ENCODE results near the gene PPP1R12C.

The PPP1R12C gene

GRCh38 chr19:55041244-55041626 lies 76.2 kb downstream of the PPP1R12C start:
- TF ChIP-seq FOXP2 (optimal IDR thresholded peaks at IDR 0.05; ENCODE audit: borderline replicate concordance, extremely low read depth, extremely low read length, insufficient read depth): no peak
- TF ChIP-seq POLR2AphosphoS5 (IDR thresholded peaks at IDR 0.05; ENCODE audit: low read depth, low read length): no peak
- TF ChIP-seq TAF1 (IDR thresholded peaks at IDR 0.05; ENCODE audit: borderline replicate concordance, insufficient read depth, low read length): no peak
